ENCODE data around the gene MPC1. TPM values are rescaled to one million over a fixed set of nuclear protein-coding genes. Genes with fewer than 3 reads are reported as not detected.

The MPC1 gene
- total and polyA plus RNA-seq, 2 donors (not counting 3 experiments of a cell fraction or from before 2014, with no cell fraction given) = 15.5 to 17.5 TPM

GRCh38 chr6:166315436-166315835, 67.3 kb downstream of the MPC1 start:
- Histone ChIP-seq H3K36me3 (ENCODE audit: control insufficient read depth in 2 of 2, extremely low read depth in 1 of 2, insufficient read depth in 2 of 2, low read length in 2 of 2) (no peaks in the 10 kb centered on the region), H3K9ac (replicated peaks; ENCODE audit: extremely low read depth, insufficient read depth, low read length) (no peak overlapping the region), H3K4me2 (ENCODE audit: insufficient read depth, low read length) (no peak overlapping the region), H3K79me2 (ENCODE audit: control insufficient read depth, insufficient read depth, low read length) (no peaks in the 10 kb centered on the region), H3K4me3 (replicated peaks in 1 of 3; ENCODE audit: insufficient read depth in 1 of 3, low read depth in 1 of 3, low read length in 3 of 3) (no peak overlapping the region), H2AFZ (ENCODE audit: low read depth, low read length) (no peak overlapping the region), H3K4me1 (ENCODE audit: control insufficient read depth, extremely low read depth, insufficient read depth, low read length) (no peaks in the 10 kb centered on the region), H4K20me1 (replicated peaks; ENCODE audit: control insufficient read depth, extremely low read depth, insufficient read depth, low read length) (no peaks in the 10 kb centered on the region), H3K27ac (ENCODE audit: insufficient read depth, low read depth, low read length) (no peak overlapping the region), H3K9me1 (replicated peaks; ENCODE audit: control insufficient read depth, extremely low read depth, insufficient read depth, low read length) (no peaks in the 10 kb centered on the region), H3K27me3 (ENCODE audit: control insufficient read depth in 2 of 2, insufficient read depth in 2 of 2, low read length in 2 of 2) (peaks cover 3 to 4% of the 10 kb centered on the region in 2 experiments), H3K9me3 (replicated peaks; ENCODE audit: control insufficient read depth, insufficient read depth, low read length) (no peaks in the 10 kb centered on the region)
- intact Hi-C loops (cut with micrococcal nuclease) = no loop called here
- ChIA-PET CTCF (interaction anchor here (10.3 kb wide), 1 partner anchor 85 kb away, joined by 158 read pairs; no protein-coding TSS in a partner anchor), POLR2A (no interaction called here)
- no TSS peak for BruUV-seq (replicated peaks)
- TF ChIP-seq POLR2AphosphoS5 (IDR thresholded peaks at IDR 0.05; ENCODE audit: insufficient read depth, low read depth, low read length) = no peak
- no peak for TF ChIP-seq GATA2 (IDR thresholded peaks at IDR 0.05; ENCODE audit: insufficient read depth, insufficient read length, low read depth, low read length)
- FAIRE-seq (no peak), DNase-seq (ENCODE audit: low read depth, low spot score) (no peak)
- dilution Hi-C loops (cut with MboI; ENCODE audit: extremely low pct_ligation_motif_present, low sequenced_read_pairs) = no loop called here

Other genes starting within 250 kb of the MPC1 start
- gene TBXT, start 215.1 kb downstream of the MPC1 start, total RNA-seq = not detected in 2 replicates
- not detected in 2 replicates for gene TBXT, start 215.1 kb downstream of the MPC1 start, polyA plus RNA-seq
- gene PRR18, start 74.5 kb downstream of the MPC1 start, total RNA-seq = not detected in 2 replicates
- not detected in 2 replicates for gene PRR18, start 74.5 kb downstream of the MPC1 start, polyA plus RNA-seq
- 21.2 and 22.9 TPM in 2 replicates for gene SFT2D1, start 40.4 kb downstream of the MPC1 start, total RNA-seq
- 24.3 and 30.6 TPM in 2 replicates for gene SFT2D1, start 40.4 kb downstream of the MPC1 start, polyA plus RNA-seq
- 4.0 and 5.3 TPM in 2 replicates for gene RAMACL, start 203.7 kb upstream of the MPC1 start, total RNA-seq
- gene RAMACL, start 203.7 kb upstream of the MPC1 start, polyA plus RNA-seq = 0.17 and 0.25 TPM in 2 replicates
- gene RPS6KA2, start 244.3 kb upstream of the MPC1 start, total RNA-seq = 72.6 and 75.8 TPM in 2 replicates
- gene RPS6KA2, start 244.3 kb upstream of the MPC1 start, polyA plus RNA-seq = 50.8 and 54.5 TPM in 2 replicates